ENCODE data around the gene IQSEC1.
"Not testable (repeated sequence)": the region's sequence is repeated elsewhere in the genome, so short reads cannot be mapped to it uniquely, and the experiment has no call there.

IQSEC1 gene

GRCh38 chr3:12859840-12860239, 213.4 kb downstream of the IQSEC1 start:
- no peak for DNase-seq

DNA sequence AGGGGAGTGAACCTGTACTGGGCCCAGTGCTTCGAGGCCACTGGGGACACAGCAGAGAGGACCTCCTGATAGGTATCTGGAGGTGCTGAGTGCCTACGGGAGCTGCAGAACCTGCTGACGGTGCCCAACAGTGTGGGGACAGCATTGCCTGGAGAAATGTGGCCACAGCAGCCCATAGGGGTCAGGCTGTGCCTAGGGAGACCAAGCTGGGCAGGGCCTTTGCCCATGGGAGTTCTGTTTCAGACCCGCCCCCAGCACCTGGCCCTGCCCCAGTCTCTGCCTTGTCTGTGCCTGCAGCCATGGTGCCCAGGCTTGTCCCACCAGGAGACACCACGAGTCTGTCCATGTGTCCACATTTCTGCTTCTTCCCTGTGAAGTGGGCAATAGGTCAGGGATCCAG, 216.6 kb downstream of the IQSEC1 start:
- no peak for DNase-seq

- no peak for DNase-seq
Observed at GRCh38 chr3:12854565-12854964, 218.7 kb downstream of the IQSEC1 start.

DNA sequence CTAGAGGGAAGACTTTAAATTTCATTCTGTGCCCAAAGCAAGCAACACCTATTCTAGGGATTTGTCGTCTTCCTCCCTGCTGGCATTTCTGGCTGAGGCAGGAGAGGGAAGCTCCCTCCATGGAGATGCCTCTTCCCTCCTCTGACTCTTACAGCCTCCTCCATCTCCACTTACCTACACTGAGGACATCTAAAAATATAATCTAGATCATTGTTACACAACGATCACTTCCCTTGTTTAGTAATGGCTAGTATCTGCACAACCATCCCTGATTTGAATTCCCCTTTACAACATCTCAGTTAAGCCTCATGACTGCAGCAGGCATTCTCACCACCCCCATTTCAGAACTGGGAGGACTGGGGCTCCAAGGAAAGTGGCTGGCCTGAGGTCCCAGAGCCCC, 219.4 kb downstream of the IQSEC1 start:
- not testable (repeated sequence) for DNase-seq

DNA sequence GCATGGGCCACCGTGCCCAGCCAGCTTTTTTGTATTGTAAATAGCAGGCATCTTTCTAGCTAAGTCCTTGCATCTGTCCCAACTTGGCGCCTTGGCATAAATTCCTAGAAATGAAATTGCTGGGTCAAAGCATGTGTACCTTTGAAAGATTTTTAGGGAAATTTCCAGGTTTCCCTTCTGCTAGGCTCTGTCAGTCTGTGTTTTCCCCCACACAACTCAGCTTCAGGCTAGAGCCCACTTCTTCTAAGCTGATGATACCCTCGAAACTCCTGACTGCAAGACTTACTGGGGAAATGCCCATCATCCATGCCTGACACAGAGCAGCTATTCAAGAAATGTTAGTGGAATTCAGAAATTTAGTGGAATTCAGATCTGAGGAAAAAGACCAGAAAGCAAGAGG, 221.0 kb downstream of the IQSEC1 start:
- DNase-seq: no peak

All from right forelimb (tissue), 1 donor.